ENCODE measurements around the gene B3GALT2. TPM values are rescaled to one million over a fixed set of nuclear protein-coding genes. Genes with fewer than 3 reads are reported as not detected.

The B3GALT2 gene
- total and polyA plus RNA-seq, 10 of the 15 experiments (the other 5 are each of a cell fraction or from before 2014, with no cell fraction given) = 0.10 to 0.25 (median 0.14) TPM; not detected in 7

DNA sequence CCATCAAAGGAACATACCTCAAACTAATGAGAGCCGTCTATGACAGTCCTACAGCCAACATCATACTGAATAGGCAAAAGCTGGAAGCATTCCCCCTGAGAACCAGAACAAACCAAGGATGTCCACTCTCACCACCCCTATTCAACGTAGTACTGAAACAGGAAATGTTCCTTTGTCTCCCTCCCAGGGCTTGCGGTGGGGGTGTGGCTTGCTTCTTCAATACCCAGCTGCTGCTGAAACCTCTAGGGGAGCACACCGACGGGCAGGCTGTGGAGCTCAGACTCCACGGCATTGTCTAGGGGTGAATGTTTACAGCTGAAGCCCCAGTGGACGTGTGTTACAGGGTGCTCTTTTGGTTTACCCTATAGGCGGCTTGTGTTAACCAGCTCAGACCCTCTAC lies 30.5 kb upstream of the B3GALT2 start (continued):
- TF ChIP-seq ETV6 (conservative IDR thresholded peaks at IDR 0.05 in 1 of 2, IDR thresholded peaks at IDR 0.05 in 1 of 2; ENCODE audit: borderline replicate concordance in 1 of 2, low read depth in 1 of 2) (peak in 1 of 2 experiments; percentile 49; a peak in 1 of 4 replicates), SMARCA5 (IDR thresholded peaks at IDR 0.05) (no peak), POLR2A (IDR thresholded peaks at IDR 0.05; ENCODE audit: low read depth, low read length) (no peak), EED (IDR thresholded peaks at IDR 0.05; ENCODE audit: low read depth) (peak; percentile 57), FOS (IDR thresholded peaks at IDR 0.05; ENCODE audit: borderline replicate concordance, extremely low read depth, insufficient read length) (no peak), RB1 (IDR thresholded peaks at IDR 0.05; ENCODE audit: borderline replicate concordance) (no peak), YY1 (IDR thresholded peaks at IDR 0.05; ENCODE audit: low read depth, low read length) (no peak), POU2F2 (IDR thresholded peaks at IDR 0.05; ENCODE audit: borderline replicate concordance, low read depth, low read length) (no peak), SREBF2 (IDR thresholded peaks at IDR 0.05; ENCODE audit: low read length) (no peak), LARP7 (IDR thresholded peaks at IDR 0.05) (no peak), BRCA1 (IDR thresholded peaks at IDR 0.05; ENCODE audit: low read depth, low read length) (no peak), POLR2AphosphoS5 (IDR thresholded peaks at IDR 0.05; ENCODE audit: low read length) (no peak; the same call in 1 of the 2 replicates), MEF2B (IDR thresholded peaks at IDR 0.05; ENCODE audit: partially characterized antibody, poor library complexity, severe bottlenecking) (no peak), RAD51 (IDR thresholded peaks at IDR 0.05) (no peak), BMI1 (IDR thresholded peaks at IDR 0.05; ENCODE audit: borderline replicate concordance) (no peak), CBFB (IDR thresholded peaks at IDR 0.05; ENCODE audit: low read depth) (peak; percentile 44; the same call in 1 of the 2 replicates)
- TF ChIP-seq, protein P1, sequence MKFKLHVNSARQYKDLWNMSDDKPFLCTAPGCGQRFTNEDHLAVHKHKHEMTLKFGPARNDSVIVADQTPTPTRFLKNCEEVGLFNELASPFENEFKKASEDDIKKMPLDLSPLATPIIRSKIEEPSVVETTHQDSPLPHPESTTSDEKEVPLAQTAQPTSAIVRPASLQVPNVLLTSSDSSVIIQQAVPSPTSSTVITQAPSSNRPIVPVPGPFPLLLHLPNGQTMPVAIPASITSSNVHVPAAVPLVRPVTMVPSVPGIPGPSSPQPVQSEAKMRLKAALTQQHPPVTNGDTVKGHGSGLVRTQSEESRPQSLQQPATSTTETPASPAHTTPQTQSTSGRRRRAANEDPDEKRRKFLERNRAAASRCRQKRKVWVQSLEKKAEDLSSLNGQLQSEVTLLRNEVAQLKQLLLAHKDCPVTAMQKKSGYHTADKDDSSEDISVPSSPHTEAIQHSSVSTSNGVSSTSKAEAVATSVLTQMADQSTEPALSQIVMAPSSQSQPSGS (IDR thresholded peaks at IDR 0.05; ENCODE audit: low read length) = peak; percentile 51; the same call in 1 of the 2 replicates
- TF ChIP-seq, protein P2, sequence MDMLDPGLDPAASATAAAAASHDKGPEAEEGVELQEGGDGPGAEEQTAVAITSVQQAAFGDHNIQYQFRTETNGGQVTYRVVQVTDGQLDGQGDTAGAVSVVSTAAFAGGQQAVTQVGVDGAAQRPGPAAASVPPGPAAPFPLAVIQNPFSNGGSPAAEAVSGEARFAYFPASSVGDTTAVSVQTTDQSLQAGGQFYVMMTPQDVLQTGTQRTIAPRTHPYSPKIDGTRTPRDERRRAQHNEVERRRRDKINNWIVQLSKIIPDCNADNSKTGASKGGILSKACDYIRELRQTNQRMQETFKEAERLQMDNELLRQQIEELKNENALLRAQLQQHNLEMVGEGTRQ (IDR thresholded peaks at IDR 0.05; ENCODE audit: borderline replicate concordance, low read depth, low read length) = no peak
- TF ChIP-seq, protein P3, sequence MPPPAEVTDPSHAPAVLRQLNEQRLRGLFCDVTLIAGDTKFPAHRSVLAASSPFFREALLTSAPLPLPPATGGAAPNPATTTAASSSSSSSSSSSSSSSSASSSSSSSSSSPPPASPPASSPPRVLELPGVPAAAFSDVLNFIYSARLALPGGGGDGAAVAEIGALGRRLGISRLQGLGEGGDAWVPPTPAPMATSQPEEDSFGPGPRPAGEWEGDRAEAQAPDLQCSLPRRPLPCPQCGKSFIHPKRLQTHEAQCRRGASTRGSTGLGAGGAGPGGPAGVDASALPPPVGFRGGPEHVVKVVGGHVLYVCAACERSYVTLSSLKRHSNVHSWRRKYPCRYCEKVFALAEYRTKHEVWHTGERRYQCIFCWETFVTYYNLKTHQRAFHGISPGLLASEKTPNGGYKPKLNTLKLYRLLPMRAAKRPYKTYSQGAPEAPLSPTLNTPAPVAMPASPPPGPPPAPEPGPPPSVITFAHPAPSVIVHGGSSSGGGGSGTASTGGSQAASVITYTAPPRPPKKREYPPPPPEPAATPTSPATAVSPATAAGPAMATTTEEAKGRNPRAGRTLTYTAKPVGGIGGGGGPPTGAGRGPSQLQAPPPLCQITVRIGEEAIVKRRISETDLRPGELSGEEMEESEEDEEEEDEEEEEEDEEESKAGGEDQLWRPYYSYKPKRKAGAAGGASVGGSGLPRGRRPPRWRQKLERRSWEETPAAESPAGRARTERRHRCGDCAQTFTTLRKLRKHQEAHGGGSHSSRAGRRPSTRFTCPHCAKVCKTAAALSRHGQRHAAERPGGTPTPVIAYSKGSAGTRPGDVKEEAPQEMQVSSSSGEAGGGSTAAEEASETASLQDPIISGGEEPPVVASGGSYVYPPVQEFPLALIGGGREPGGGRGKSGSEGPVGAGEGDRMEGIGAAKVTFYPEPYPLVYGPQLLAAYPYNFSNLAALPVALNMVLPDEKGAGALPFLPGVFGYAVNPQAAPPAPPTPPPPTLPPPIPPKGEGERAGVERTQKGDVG (CRISPR knock-in tag; IDR thresholded peaks at IDR 0.05) = no peak
- TF ChIP-seq, protein P4, sequence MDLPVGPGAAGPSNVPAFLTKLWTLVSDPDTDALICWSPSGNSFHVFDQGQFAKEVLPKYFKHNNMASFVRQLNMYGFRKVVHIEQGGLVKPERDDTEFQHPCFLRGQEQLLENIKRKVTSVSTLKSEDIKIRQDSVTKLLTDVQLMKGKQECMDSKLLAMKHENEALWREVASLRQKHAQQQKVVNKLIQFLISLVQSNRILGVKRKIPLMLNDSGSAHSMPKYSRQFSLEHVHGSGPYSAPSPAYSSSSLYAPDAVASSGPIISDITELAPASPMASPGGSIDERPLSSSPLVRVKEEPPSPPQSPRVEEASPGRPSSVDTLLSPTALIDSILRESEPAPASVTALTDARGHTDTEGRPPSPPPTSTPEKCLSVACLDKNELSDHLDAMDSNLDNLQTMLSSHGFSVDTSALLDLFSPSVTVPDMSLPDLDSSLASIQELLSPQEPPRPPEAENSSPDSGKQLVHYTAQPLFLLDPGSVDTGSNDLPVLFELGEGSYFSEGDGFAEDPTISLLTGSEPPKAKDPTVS (IDR thresholded peaks at IDR 0.05; ENCODE audit: low read depth, low read length) = no peak
- TF ChIP-seq, protein P5, sequence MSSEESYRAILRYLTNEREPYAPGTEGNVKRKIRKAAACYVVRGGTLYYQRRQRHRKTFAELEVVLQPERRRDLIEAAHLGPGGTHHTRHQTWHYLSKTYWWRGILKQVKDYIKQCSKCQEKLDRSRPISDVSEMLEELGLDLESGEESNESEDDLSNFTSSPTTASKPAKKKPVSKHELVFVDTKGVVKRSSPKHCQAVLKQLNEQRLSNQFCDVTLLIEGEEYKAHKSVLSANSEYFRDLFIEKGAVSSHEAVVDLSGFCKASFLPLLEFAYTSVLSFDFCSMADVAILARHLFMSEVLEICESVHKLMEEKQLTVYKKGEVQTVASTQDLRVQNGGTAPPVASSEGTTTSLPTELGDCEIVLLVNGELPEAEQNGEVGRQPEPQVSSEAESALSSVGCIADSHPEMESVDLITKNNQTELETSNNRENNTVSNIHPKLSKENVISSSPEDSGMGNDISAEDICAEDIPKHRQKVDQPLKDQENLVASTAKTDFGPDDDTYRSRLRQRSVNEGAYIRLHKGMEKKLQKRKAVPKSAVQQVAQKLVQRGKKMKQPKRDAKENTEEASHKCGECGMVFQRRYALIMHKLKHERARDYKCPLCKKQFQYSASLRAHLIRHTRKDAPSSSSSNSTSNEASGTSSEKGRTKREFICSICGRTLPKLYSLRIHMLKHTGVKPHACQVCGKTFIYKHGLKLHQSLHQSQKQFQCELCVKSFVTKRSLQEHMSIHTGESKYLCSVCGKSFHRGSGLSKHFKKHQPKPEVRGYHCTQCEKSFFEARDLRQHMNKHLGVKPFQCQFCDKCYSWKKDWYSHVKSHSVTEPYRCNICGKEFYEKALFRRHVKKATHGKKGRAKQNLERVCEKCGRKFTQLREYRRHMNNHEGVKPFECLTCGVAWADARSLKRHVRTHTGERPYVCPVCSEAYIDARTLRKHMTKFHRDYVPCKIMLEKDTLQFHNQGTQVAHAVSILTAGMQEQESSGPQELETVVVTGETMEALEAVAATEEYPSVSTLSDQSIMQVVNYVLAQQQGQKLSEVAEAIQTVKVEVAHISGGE (CRISPR knock-in tag; IDR thresholded peaks at IDR 0.05) = no peak

All from GM12878 (cell line).